K562 (cell line): Measurements from ENCODE around the gene VTA1. TPM values are rescaled to one million over a fixed set of nuclear protein-coding genes. Genes with fewer than 3 reads are reported as not detected.

ENCODE experiments used
- CC2D1A ChIP-seq: fragments of 450-650 bp; IDR thresholded peaks from 2 replicates; pipeline ENCODE4 v1.6.1; 2017; ENCODE audit warnings: mild to moderate bottlenecking
- ELF4 ChIP-seq: fragments of 450-650 bp; formaldehyde crosslinking; IDR thresholded peaks from 2 replicates; pipeline ENCODE4 v1.4.0; 2022; ENCODE audit warnings: missing genetic modification characterization
- HCFC1 ChIP-seq: IDR thresholded peaks from 2 replicates; pipeline ENCODE4 v1.6.1; 2012; ENCODE audit warnings: low read depth, low read length, improper control_type of control experiment
- ID3 ChIP-seq, 2 experiments: fragments of 250-450 bp in 1 of 2; fragments of 450-650 bp in 1 of 2; sonication (Bioruptor Pico) in 1 of 2; IDR thresholded peaks; 2 replicates each; pipeline versions ENCODE4 v1.6.1 to v1.8.0; 2016 to 2021; ENCODE audit warnings: mild to moderate bottlenecking in 2 of 2, moderate library complexity in 2 of 2, missing compliant biosample characterization in 1 of 2, missing genetic modification characterization in 1 of 2
- IRF2 ChIP-seq: sonication (generic); formaldehyde crosslinking; IDR thresholded peaks from 2 replicates; pipeline ENCODE4 v1.8.1; 2022; ENCODE audit warnings: mild to moderate bottlenecking, missing genetic modification reagents
- LARP7 ChIP-seq: fragments of 450-650 bp; IDR thresholded peaks from 2 replicates; pipeline ENCODE4 v1.6.1; 2016
- MBD1 ChIP-seq: fragments of 250-450 bp; sonication (Bioruptor Pico); IDR thresholded peaks from 2 replicates; pipeline ENCODE4 v1.8.0; 2022; ENCODE audit warnings: inconsistent platforms
- NFE2L1 ChIP-seq: fragments of 450-650 bp; IDR thresholded peaks from 2 replicates; pipeline ENCODE4 v1.6.1; 2016; ENCODE audit warnings: missing genetic modification characterization, low read depth, mild to moderate bottlenecking, missing compliant biosample characterization, moderate library complexity, borderline replicate concordance
- NFXL1 ChIP-seq: fragments of 450-650 bp; formaldehyde crosslinking; IDR thresholded peaks from 2 replicates; pipeline ENCODE4 v1.4.0; 2021; ENCODE audit warnings: mild to moderate bottlenecking
- PHB ChIP-seq: fragments of 250-450 bp; sonication (Bioruptor Pico); IDR thresholded peaks from 2 replicates; pipeline ENCODE4 v1.5.0; 2021
- RFX7 ChIP-seq: fragments of 250-450 bp; sonication (Bioruptor Pico); IDR thresholded peaks from 2 replicates; pipeline ENCODE4 v1.5.1; 2021; ENCODE audit warnings: mild to moderate bottlenecking
- SMC3 ChIP-seq: conservative IDR thresholded peaks from 2 replicates; pipeline ENCODE4 v1.6.1; 2011; ENCODE audit warnings: low read depth, low read length, improper control_type of control experiment; ENCODE audit not compliant: insufficient read depth
- STAG1 ChIP-seq: sonication (generic); formaldehyde crosslinking; IDR thresholded peaks from 2 replicates; pipeline ENCODE4 v1.5.0; 2020; ENCODE audit warnings: missing genetic modification reagents, borderline replicate concordance
- TBL1XR1 ChIP-seq, 2 experiments: IDR thresholded peaks; 2 replicates each; pipeline ENCODE4 v1.6.1; 2012; ENCODE audit warnings: improper control_type of control experiment in 2 of 2, low read length in 2 of 2, mild to moderate bottlenecking in 1 of 2
- THAP7 ChIP-seq: fragments of 250-450 bp; sonication (Bioruptor Pico); IDR thresholded peaks from 2 replicates; pipeline ENCODE4 v1.5.0; 2021
- U2AF2 ChIP-seq: fragments of 200-400 bp; formaldehyde crosslinking; optimal IDR thresholded peaks from 2 replicates; pipeline ENCODE3; 2017; ENCODE audit warnings: low read depth, mild to moderate bottlenecking, low read length
- UBTF ChIP-seq, 2 experiments: IDR thresholded peaks; 2 replicates each; pipeline ENCODE4 v1.6.1; 2012; ENCODE audit warnings: improper control_type of control experiment in 2 of 2, low read depth in 2 of 2, low read length in 2 of 2, borderline replicate concordance in 1 of 2
- ZC3H4 ChIP-seq: sonication (generic); formaldehyde crosslinking; IDR thresholded peaks from 2 replicates; pipeline ENCODE4 v1.9.0; 2021; ENCODE audit warnings: missing genetic modification reagents, borderline replicate concordance
- ZFP91 ChIP-seq: sonication (generic); formaldehyde crosslinking; IDR thresholded peaks from 2 replicates; pipeline ENCODE4 v1.8.0; 2022; ENCODE audit warnings: mild to moderate bottlenecking, missing genetic modification reagents
- ZNF239 ChIP-seq: fragments of 250-450 bp; sonication (Bioruptor Pico); IDR thresholded peaks from 2 replicates; pipeline ENCODE4 v1.4.0; 2020; ENCODE audit warnings: mild to moderate bottlenecking
- ZNF253 ChIP-seq: fragments of 250-450 bp; sonication (Bioruptor Pico); conservative IDR thresholded peaks from 2 replicates; pipeline ENCODE4 v1.6.1; 2021; ENCODE audit warnings: mild to moderate bottlenecking
- ZNF316 ChIP-seq: fragments of 450-650 bp; IDR thresholded peaks from 2 replicates; pipeline ENCODE4 v1.6.1; 2016
- ZNF695 ChIP-seq: fragments of 450-650 bp; formaldehyde crosslinking; IDR thresholded peaks from 2 replicates; pipeline ENCODE4 v1.4.0; 2020; ENCODE audit warnings: mild to moderate bottlenecking, moderate library complexity
- ZNF830 ChIP-seq: fragments of 250-450 bp; sonication (Bioruptor Pico); IDR thresholded peaks from 2 replicates; pipeline ENCODE4 v1.5.0; 2021; ENCODE audit warnings: mild to moderate bottlenecking
- polyA plus RNA-seq, 8 experiments: library from polyadenylated mRNA; depleted of rRNA in 4 of 8; stranded (reverse) in 5 of 8; unstranded in 3 of 8; fragments of >200 nt; fragmentation: Nextera tagmentation in 2 of 8; fragmentation: Illumina TruSeq in 1 of 8; extraction: Ambion mirVana in 2 of 8; extraction: Trizol in 1 of 8; gene quantifications; 2 replicates each; pipeline versions ENCODE4 v1.2.1 to v1.2.3, GENCODE V29; 2011 to 2014; ENCODE audit warnings: inconsistent platforms in 1 of 8, missing spikeins in 1 of 8
- total RNA-seq, 7 experiments: library from RNA; depleted of rRNA in 6 of 7; stranded (reverse); fragments of >200 nt in 6 of 7; fragmentation: Illumina TruSeq in 2 of 7; extraction: Trizol in 2 of 7; gene quantifications; 2 replicates each; pipeline versions ENCODE4 v1.2.1 to v1.2.3, GENCODE V29; 2011 to 2021; ENCODE audit warnings: low replicate concordance in 1 of 7

Gene VTA1
- total and polyA plus RNA-seq, 9 of the 15 experiments (the other 6 are each of a cell fraction or from before 2014, with no cell fraction given), result 47.8 to 182 (median 84.6) TPM

- TF ChIP-seq MBD1 (CRISPR knock-in tag) (no peak), ID3 (CRISPR knock-in tag; IDR thresholded peaks at IDR 0.05) (no peak), ID3 (tag; IDR thresholded peaks at IDR 0.05) (no peak), SMC3 (peak; percentile 61), RFX7 (CRISPR knock-in tag) (no peak), THAP7 (CRISPR knock-in tag) (no peak), NFXL1 (CRISPR knock-in tag) (no peak), TBL1XR1 (IDR thresholded peaks at IDR 0.05; ENCODE audit: low read length in 2 of 2) (no peak), LARP7 (no peak), ZC3H4 (CRISPR knock-in tag) (no peak), ZFP91 (CRISPR knock-in tag) (no peak), IRF2 (no peak), UBTF (IDR thresholded peaks at IDR 0.05; ENCODE audit: borderline replicate concordance in 1 of 2, low read depth in 2 of 2, low read length in 2 of 2) (no peak), STAG1 (CRISPR knock-in tag) (peak; percentile 15; the same call in 1 of the 2 replicates), ZNF239 (CRISPR knock-in tag) (no peak), ZNF830 (CRISPR knock-in tag) (no peak), PHB (no peak), ZNF695 (CRISPR knock-in tag) (no peak), CC2D1A (no peak), NFE2L1 (tag) (no peak), ELF4 (CRISPR knock-in tag) (no peak), ZNF316 (no peak), ZNF253 (CRISPR knock-in tag) (no peak), U2AF2 (no peak), HCFC1 (no peak)
Observed at GRCh38 chr6:142207265-142207877, 60.3 kb downstream of the VTA1 start (continued).
